Measurements from ENCODE around the gene SCP2.

Gene SCP2

DNA sequence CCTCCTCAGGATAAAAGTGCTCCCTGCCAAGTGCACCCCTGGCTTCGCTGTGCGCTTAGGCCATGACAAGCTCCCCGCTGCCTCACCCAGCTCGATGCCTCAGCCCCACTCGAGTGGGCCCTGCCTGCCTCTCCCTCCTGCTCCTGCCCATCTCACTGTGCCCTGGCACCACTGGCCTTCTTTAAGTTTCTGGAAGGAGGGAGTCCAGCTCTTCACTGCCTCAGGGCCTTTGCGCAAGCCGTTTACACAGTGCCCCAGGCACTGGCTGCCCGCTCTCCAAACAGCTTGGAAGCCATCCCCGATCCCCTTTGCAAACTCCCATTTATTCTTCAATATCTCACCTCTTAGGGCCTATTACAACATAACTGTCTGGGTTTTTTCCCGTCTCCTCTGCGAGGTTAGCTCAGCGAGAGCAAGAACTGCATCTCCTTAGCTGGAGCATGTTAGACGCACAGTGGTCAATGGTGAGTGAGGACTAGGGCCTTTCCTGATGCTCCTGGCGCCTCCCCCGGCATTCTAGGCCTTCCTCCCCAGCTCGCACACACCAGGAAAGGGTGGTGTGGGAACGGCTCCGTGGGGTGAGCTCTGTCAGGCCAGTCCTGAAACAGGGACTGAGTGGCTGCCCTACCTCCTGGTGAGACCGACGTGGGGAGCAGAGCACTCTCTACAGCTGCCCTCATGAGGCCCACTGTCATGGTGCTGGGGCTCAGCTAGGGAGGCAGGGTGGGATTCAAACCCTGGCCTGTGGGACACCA lies 166.9 kb downstream of the SCP2 start:
- Histone ChIP-seq H3K36me3 (replicated peaks) (no peaks in the 10 kb centered on the region), H3K27me3 (ENCODE audit: low read depth) (no peaks in the 10 kb centered on the region), H3K4me1 (no peaks in the 10 kb centered on the region), H3K9me3 (no peaks in the 10 kb centered on the region), H3K4me3 (no peak overlapping the region)
- DNase-seq (ENCODE audit: low spot score in 2 of 2): no peak
- in situ Hi-C loops (cut with MboI; ENCODE audit: low sequenced_read_pairs): no loop called here

DNA sequence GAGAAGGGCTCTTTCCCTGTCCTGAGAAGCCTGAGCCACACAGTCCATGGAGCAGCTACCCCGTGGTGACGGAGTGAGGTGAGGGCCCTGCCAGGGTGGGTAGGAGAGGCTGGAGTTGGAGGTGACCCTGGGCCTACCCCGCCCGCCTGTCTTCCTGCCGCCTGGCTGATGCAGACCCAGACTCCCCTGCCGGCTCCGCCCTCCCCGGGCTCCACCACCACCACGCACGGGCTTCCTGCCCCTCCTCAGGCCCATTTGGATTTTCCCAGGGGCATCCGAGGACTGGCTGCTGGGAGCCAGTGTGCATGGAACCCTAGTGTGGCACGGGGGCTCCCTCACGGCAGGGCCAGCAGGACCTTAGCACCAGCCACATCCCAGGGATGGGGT lies 167.4 kb downstream of the SCP2 start:
- in situ Hi-C loops (cut with MboI; ENCODE audit: low sequenced_read_pairs): no loop called here
- H3K27me3 ChIP-seq (ENCODE audit: low read depth): no peaks in the 10 kb centered on the region

More for the DNA sequence above, 167.4 kb downstream of the SCP2 start:
- DNase-seq (ENCODE audit: low spot score in 2 of 2): no peak
- Histone ChIP-seq H3K9me3 (no peaks in the 10 kb centered on the region), H3K4me1 (no peaks in the 10 kb centered on the region), H3K4me3 (no peak overlapping the region), H3K36me3 (replicated peaks) (no peaks in the 10 kb centered on the region)
